Endothelial cell of umbilical vein (primary cell): ENCODE data around the gene TTLL11. TPM values are rescaled to one million over a fixed set of nuclear protein-coding genes. Genes with fewer than 3 reads are reported as not detected.

ENCODE experiments used
- BruUV-seq: library from RNA; stranded (reverse); fragments of 400-500 nt; replicated peaks from 2 replicates; lab custom pipeline; 2021; lab: Mats Ljungman, UMichigan
- CTCF ChIA-PET: fragments of 300-600, 350-600 bp; sonication (Branson Sonifier 250); formaldehyde crosslinking; loops from one replicate; lab custom pipeline; 2021; ENCODE audit warnings: antibody characterized with exemption, inconsistent platforms; lab: Charles Lee
- POLR2A ChIA-PET: fragments of 300-600, 350-600 bp; sonication (Branson Sonifier 250); formaldehyde crosslinking; loops from one replicate; lab custom pipeline; 2021; ENCODE audit warnings: antibody characterized with exemption, inconsistent platforms; lab: Charles Lee
- DNase-seq: peaks from one replicate; pipeline ENCODE4 v3.0.0-alpha.2; 2011; ENCODE audit warnings: low read depth, low spot score
- FAIRE-seq: peaks from 2 replicates; lab custom pipeline; 2011; peaks lifted over from hg19 to GRCh38; lab: Jason Lieb, UNC
- H2AFZ ChIP-seq: 2 replicates; pipeline ENCODE4 v1.6.0; 2012; ENCODE audit warnings: low read depth, low read length, control low read depth, inconsistent platforms
- H3K27ac ChIP-seq: 2 replicates; pipeline ENCODE4 v1.5.1; 2011; ENCODE audit warnings: low read depth, mild to moderate bottlenecking, control low read depth, low read length, moderate library complexity; ENCODE audit not compliant: insufficient read depth
- H3K27me3 ChIP-seq, 2 experiments: 2 replicates each; pipeline versions ENCODE4 v1.6.0 to v1.6.1; 2011; ENCODE audit warnings: low read length in 2 of 2, mixed read lengths in 1 of 2; ENCODE audit not compliant: control insufficient read depth in 2 of 2, insufficient read depth in 2 of 2
- H3K36me3 ChIP-seq, 2 experiments: 2 replicates in 1 of 2; 3 replicates in 1 of 2; pipeline ENCODE4 v1.5.1; 2011; ENCODE audit warnings: low read length in 2 of 2, mild to moderate bottlenecking in 1 of 2, moderate library complexity in 1 of 2; ENCODE audit not compliant: control insufficient read depth in 2 of 2, insufficient read depth in 2 of 2; ENCODE audit errors: extremely low read depth in 1 of 2
- H3K4me1 ChIP-seq: 3 replicates; pipeline ENCODE4 v1.5.1; 2011; ENCODE audit warnings: mild to moderate bottlenecking, low read length; ENCODE audit not compliant: control insufficient read depth, insufficient read depth; ENCODE audit errors: extremely low read depth
- H3K4me2 ChIP-seq: 2 replicates; pipeline ENCODE4 v1.6.1; 2011; ENCODE audit warnings: low read length, control low read depth, mixed read lengths; ENCODE audit not compliant: insufficient read depth
- H3K4me3 ChIP-seq, 3 experiments: fragments of 200-600 bp in 1 of 3; sonication (generic), shearing (Covaris generic) in 1 of 3; replicated peaks in 1 of 3; 2 replicates each; pipeline ENCODE4 v1.5.1; 2011 to 2016; ENCODE audit warnings: control low read depth in 3 of 3, low read length in 3 of 3, mild to moderate bottlenecking in 2 of 3, inconsistent platforms in 1 of 3, low read depth in 1 of 3, moderate library complexity in 1 of 3; ENCODE audit not compliant: insufficient read depth in 1 of 3
- H3K79me2 ChIP-seq: 2 replicates; pipeline ENCODE4 v1.6.0; 2012; ENCODE audit warnings: low read length, inconsistent platforms; ENCODE audit not compliant: control insufficient read depth, insufficient read depth
- H3K9ac ChIP-seq: replicated peaks from 2 replicates; pipeline ENCODE3; 2011; ENCODE audit warnings: low read length, control low read depth; ENCODE audit not compliant: insufficient read depth; ENCODE audit errors: extremely low read depth
- H3K9me1 ChIP-seq: replicated peaks from 3 replicates; pipeline ENCODE4 v1.6.0; 2011; ENCODE audit warnings: mild to moderate bottlenecking, low read length; ENCODE audit not compliant: control insufficient read depth, insufficient read depth; ENCODE audit errors: extremely low read depth
- H3K9me3 ChIP-seq: replicated peaks from 2 replicates; pipeline ENCODE4 v1.5.1; 2012; ENCODE audit warnings: low read length, inconsistent platforms; ENCODE audit not compliant: control insufficient read depth, insufficient read depth
- H4K20me1 ChIP-seq: replicated peaks from 2 replicates; pipeline ENCODE3; 2011; ENCODE audit warnings: mild to moderate bottlenecking, low read length; ENCODE audit not compliant: control insufficient read depth, insufficient read depth; ENCODE audit errors: extremely low read depth
- CTCF ChIP-seq, 2 donors: IDR thresholded peaks; 1 replicate in 1 of 2; 2 replicates in 1 of 2; pipeline ENCODE4 v1.5.1; 2011; ENCODE audit warnings: low read length in 2 of 2, mild to moderate bottlenecking in 2 of 2, moderate library complexity in 2 of 2, control low read depth in 1 of 2, inconsistent platforms in 1 of 2, low read depth in 1 of 2; ENCODE audit not compliant: insufficient read depth in 1 of 2; ENCODE audit errors: extremely low read depth in 1 of 2
- EZH2 ChIP-seq: IDR thresholded peaks from 2 replicates; pipeline ENCODE4 v1.6.1; 2012; ENCODE audit warnings: borderline replicate concordance, low read depth, mild to moderate bottlenecking, moderate library complexity, low read length, inconsistent platforms; ENCODE audit not compliant: severe bottlenecking
- FOS ChIP-seq: IDR thresholded peaks from 2 replicates; pipeline ENCODE4 v1.6.1; 2011; ENCODE audit warnings: mild to moderate bottlenecking, low read length, moderate library complexity, borderline replicate concordance; ENCODE audit not compliant: insufficient read depth
- GATA2 ChIP-seq: IDR thresholded peaks from 2 replicates; pipeline ENCODE4 v1.7.0; 2011; ENCODE audit warnings: low read depth, mild to moderate bottlenecking, moderate library complexity, mixed read lengths, low read length; ENCODE audit not compliant: insufficient read length, insufficient read depth
- JUN ChIP-seq: IDR thresholded peaks from 2 replicates; pipeline ENCODE4 v1.6.1; 2011; ENCODE audit warnings: borderline replicate concordance, low read depth; ENCODE audit not compliant: insufficient read length, insufficient read depth
- MYC ChIP-seq: IDR thresholded peaks from one replicate; pipeline ENCODE4 v1.6.1; 2011; ENCODE audit warnings: mild to moderate bottlenecking, low read depth, low read length
- POLR2A ChIP-seq: IDR thresholded peaks from 2 replicates; pipeline ENCODE4 v1.6.1; 2012; ENCODE audit warnings: low read depth, mild to moderate bottlenecking, control low read depth, low read length
- POLR2AphosphoS5 ChIP-seq: IDR thresholded peaks from 2 replicates; pipeline ENCODE4 v1.6.1; 2012; ENCODE audit warnings: low read depth, mild to moderate bottlenecking, control low read depth, low read length, moderate library complexity; ENCODE audit not compliant: insufficient read depth
- dilution Hi-C: fragments of 300-500 bp; cut with MboI; formaldehyde crosslinking; loops from one replicate; pipeline ENCODE4 v1.15.0; 2019; ENCODE audit warnings: low sequenced_read_pairs; ENCODE audit not compliant: extremely low pct_ligation_motif_present
- intact Hi-C: fragments of 100-400 bp; cut with micrococcal nuclease; formaldehyde crosslinking; loops from one replicate; pipeline ENCODE4 v1.10.0; 2022
- polyA plus RNA-seq, 4 experiments: library from polyadenylated mRNA; depleted of rRNA in 3 of 4; stranded (reverse) in 3 of 4; unstranded in 1 of 4; fragments of >200 nt; gene quantifications; 2 replicates each; pipeline versions ENCODE4 v1.2.1 to v1.2.3, GENCODE V29; 2011 to 2012; ENCODE audit warnings: missing spikeins in 1 of 4
- total RNA-seq: library from RNA; stranded (reverse); gene quantifications from 2 replicates; pipeline ENCODE4 v1.2.3, GENCODE V29; 2021
- TF ChIP-seq, protein P1 (sequence below): IDR thresholded peaks from 2 replicates; pipeline ENCODE4 v1.6.1; 2011; ENCODE audit not compliant: insufficient read depth, insufficient read length

The TTLL11 gene
- total and polyA plus RNA-seq, 2 donors (not counting 3 experiments of a cell fraction or from before 2014, with no cell fraction given) = 4.9 to 5.1 TPM

GRCh38 chr9:122138560-122139268 is 45.6 kb upstream of the TTLL11 start:
- H3K36me3 ChIP-seq = no peaks in the 10 kb centered on the region
- DNase-seq (no peak), FAIRE-seq (no peak)
- ChIA-PET CTCF (interaction anchor here (1.1 to 1.9 kb wide), 2 partner anchors 14 to 212 kb away, joined by 3 to 5 read pairs; no protein-coding TSS in a partner anchor), POLR2A (no interaction called here)
- TF ChIP-seq, protein P1, sequence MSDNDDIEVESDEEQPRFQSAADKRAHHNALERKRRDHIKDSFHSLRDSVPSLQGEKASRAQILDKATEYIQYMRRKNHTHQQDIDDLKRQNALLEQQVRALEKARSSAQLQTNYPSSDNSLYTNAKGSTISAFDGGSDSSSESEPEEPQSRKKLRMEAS = no peak
- TF ChIP-seq GATA2 (no peak), FOS (no peak), POLR2A (no peak), MYC (no peak), POLR2AphosphoS5 (no peak), EZH2 (no peak)
- no peaks in the 10 kb centered on the region for H3K79me2 ChIP-seq
- no peaks in the 10 kb centered on the region for H3K27me3 ChIP-seq
- dilution Hi-C loops (no loop called here), intact Hi-C loops (no loop called here)
- no peak overlapping the region for H3K4me2 ChIP-seq
- H3K4me1 ChIP-seq = peaks cover 46% of the 10 kb centered on the region
- H3K27ac ChIP-seq = no peak overlapping the region
- no peak overlapping the region for H3K9ac ChIP-seq
- H3K4me3 ChIP-seq = no peak overlapping the region
- no TSS peak for BruUV-seq
- no peak overlapping the region for H2AFZ ChIP-seq
- no peaks in the 10 kb centered on the region for H4K20me1 ChIP-seq
- H3K9me3 ChIP-seq = no peaks in the 10 kb centered on the region
- no peaks in the 10 kb centered on the region for H3K9me1 ChIP-seq

- Histone ChIP-seq H3K4me2 (no peak overlapping the region), H3K4me1 (peaks cover 25% of the 10 kb centered on the region), H3K9ac (no peak overlapping the region), H3K4me3 (no peak overlapping the region), H3K9me3 (no peaks in the 10 kb centered on the region), H3K9me1 (no peaks in the 10 kb centered on the region), H4K20me1 (no peaks in the 10 kb centered on the region), H2AFZ (no peak overlapping the region), H3K27me3 (no peaks in the 10 kb centered on the region), H3K79me2 (no peaks in the 10 kb centered on the region), H3K27ac (no peak overlapping the region), H3K36me3 (no peaks in the 10 kb centered on the region)
- FAIRE-seq (no peak), DNase-seq (no peak)
- no peak for TF ChIP-seq POLR2A
- TF ChIP-seq EZH2 = no peak
- TF ChIP-seq JUN = no peak
- TF ChIP-seq CTCF (IDR thresholded peaks at IDR 0.05; ENCODE audit: extremely low read depth in 1 of 2, insufficient read depth in 1 of 2, low read depth in 1 of 2, low read length in 2 of 2) = no peak
- TF ChIP-seq, protein P1 = no peak
- TF ChIP-seq POLR2AphosphoS5 = no peak
- no peak for TF ChIP-seq MYC
- no peak for TF ChIP-seq GATA2
- CTCF ChIA-PET = interaction anchor here (1.4 to 6.1 kb wide), 5 partner anchors 9 to 215 kb away, joined by 3 to 73 read pairs (median 25); no protein-coding TSS in a partner anchor
- no TSS peak for BruUV-seq
- POLR2A ChIA-PET = no interaction called here
- intact Hi-C loops = no loop called here
- dilution Hi-C loops = no loop called here
Observed at GRCh38 chr9:122135529-122135859, 42.4 kb upstream of the TTLL11 start.
